ENCODE results near the gene SPAG4.

GRCh38 chr20:35583636-35584560 is 31.7 kb upstream of the SPAG4 start:
- TF ChIP-seq, protein P1, sequence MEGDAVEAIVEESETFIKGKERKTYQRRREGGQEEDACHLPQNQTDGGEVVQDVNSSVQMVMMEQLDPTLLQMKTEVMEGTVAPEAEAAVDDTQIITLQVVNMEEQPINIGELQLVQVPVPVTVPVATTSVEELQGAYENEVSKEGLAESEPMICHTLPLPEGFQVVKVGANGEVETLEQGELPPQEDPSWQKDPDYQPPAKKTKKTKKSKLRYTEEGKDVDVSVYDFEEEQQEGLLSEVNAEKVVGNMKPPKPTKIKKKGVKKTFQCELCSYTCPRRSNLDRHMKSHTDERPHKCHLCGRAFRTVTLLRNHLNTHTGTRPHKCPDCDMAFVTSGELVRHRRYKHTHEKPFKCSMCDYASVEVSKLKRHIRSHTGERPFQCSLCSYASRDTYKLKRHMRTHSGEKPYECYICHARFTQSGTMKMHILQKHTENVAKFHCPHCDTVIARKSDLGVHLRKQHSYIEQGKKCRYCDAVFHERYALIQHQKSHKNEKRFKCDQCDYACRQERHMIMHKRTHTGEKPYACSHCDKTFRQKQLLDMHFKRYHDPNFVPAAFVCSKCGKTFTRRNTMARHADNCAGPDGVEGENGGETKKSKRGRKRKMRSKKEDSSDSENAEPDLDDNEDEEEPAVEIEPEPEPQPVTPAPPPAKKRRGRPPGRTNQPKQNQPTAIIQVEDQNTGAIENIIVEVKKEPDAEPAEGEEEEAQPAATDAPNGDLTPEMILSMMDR (IDR thresholded peaks at IDR 0.05; ENCODE audit: insufficient read depth, low read depth, low read length), result no peak
- TF ChIP-seq EZH2 (IDR thresholded peaks at IDR 0.05; ENCODE audit: insufficient read depth, low read length), result no peak

Measured in astrocyte (in vitro differentiated cells and primary cell).